GM20000 (cell line): ENCODE measurements around the gene ACKR4.

Experiments
- DNase-seq: peaks from one replicate; pipeline ENCODE4 v3.0.0; 2012; ENCODE audit warnings: low spot score
- CTCF ChIP-seq: IDR thresholded peaks from 2 replicates; pipeline ENCODE4 v1.5.1; 2012; ENCODE audit warnings: mild to moderate bottlenecking, control low read depth; ENCODE audit errors: extremely low read depth, missing control alignments

The ACKR4 gene

GRCh38 chr3:132556508-132557159 lies 40.4 kb upstream of the ACKR4 start:
- DNase-seq: no peak
- no peak for TF ChIP-seq CTCF

GRCh38 chr3:132561003-132561402 lies 36.1 kb upstream of the ACKR4 start:
- DNase-seq: no peak
- no peak for TF ChIP-seq CTCF

GRCh38 chr3:132563420-132564069 lies 33.5 kb upstream of the ACKR4 start:
- DNase-seq: no peak
- TF ChIP-seq CTCF: no peak

GRCh38 chr3:132564070-132564465 lies 33.0 kb upstream of the ACKR4 start:
- TF ChIP-seq CTCF: no peak
- no peak for DNase-seq

GRCh38 chr3:132568422-132568821 lies 28.6 kb upstream of the ACKR4 start:
- no peak for DNase-seq
- TF ChIP-seq CTCF: no peak

GRCh38 chr3:132569153-132569552 lies 27.9 kb upstream of the ACKR4 start:
- no peak for TF ChIP-seq CTCF
- DNase-seq: no peak

GRCh38 chr3:132569580-132569979 lies 27.5 kb upstream of the ACKR4 start:
- no peak for DNase-seq
- TF ChIP-seq CTCF: no peak
